Fibroblast of peridontal ligament (primary cell): ENCODE results near the gene HIGD2B.
A peak's percentile ranks its signal among the peaks of the same experiment; 100 is the strongest.
"Not testable (repeated sequence)": the region's sequence is repeated elsewhere in the genome, so short reads cannot be mapped to it uniquely, and the experiment has no call there.

Experiments used
- DNase-seq: peaks from one replicate; pipeline ENCODE4 v3.0.0-alpha.2; 2010; ENCODE audit errors: extremely low read depth

Gene HIGD2B

DNA sequence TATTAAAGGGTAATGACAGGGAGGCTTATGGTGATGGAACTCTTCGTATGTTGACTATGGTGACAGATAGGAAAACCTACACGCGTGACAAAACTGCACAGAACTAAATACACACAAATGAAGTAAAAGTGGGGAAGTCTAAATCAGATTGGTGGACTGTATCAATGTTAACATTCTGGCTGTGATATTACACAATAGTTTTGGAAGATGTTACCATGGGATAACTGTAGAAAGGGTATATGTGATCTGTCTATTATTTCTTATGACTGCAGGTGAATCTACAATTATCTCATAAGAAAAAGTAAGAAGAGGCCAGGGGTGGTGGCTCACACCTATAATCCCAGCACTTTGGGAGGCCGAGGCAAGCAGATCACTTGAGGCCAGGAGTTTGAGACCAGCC, 9.1 kb downstream of the HIGD2B start:
- DNase-seq = no peak

DNA sequence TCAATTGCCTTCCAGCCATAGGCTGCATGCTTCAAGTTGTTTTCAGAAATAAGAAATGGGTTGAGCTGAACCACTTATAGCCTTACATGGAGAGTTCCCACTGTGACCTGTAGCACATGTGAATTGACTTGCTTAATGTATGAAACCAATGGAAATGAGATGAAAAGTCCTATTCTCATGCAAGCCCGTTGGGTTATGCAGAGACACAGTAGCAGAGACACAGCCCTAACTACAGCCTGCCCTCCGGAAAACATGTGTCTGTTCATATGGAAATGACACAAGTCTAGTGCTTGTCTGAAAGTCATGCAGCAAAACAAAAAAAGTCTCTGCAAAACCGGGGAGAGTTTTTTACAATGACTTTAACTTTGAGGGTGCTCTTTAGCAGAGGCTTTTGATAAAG, 14.5 kb downstream of the HIGD2B start:
- no peak for DNase-seq

DNA sequence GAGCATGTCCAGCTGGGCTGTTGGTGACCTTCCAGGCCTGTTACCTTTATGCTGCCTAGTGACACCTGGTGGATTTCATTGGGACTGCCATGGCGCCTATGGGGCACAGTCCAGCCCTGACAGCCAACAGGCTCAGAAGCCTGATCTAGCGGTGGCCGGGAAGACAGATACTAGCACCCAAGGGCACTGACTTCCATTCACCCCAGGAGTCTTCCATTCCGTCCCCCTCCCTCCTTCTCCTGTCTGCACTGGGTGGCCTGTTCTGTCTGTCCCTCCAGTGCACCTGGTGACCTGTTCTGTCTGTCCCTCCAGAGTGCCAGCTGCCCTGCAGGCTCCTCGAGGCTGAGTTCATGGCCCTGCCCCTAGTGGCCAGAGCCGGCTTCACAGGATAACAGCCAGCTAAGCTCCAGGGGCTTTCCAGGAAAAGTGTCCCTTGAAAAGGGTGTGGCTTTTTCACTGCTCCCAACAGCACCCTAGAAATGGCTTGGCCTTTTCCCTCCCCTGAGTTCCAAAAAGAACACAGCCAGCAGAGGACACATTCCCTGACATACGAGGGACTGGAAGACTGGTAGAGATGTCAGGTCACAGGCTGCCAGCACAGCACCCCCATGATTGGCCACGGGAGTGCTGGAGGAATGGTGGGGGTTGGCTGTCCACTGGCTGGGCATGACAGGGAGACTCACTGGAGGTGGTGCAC, 15.2 kb downstream of the HIGD2B start:
- DNase-seq = peak; percentile 32

DNA sequence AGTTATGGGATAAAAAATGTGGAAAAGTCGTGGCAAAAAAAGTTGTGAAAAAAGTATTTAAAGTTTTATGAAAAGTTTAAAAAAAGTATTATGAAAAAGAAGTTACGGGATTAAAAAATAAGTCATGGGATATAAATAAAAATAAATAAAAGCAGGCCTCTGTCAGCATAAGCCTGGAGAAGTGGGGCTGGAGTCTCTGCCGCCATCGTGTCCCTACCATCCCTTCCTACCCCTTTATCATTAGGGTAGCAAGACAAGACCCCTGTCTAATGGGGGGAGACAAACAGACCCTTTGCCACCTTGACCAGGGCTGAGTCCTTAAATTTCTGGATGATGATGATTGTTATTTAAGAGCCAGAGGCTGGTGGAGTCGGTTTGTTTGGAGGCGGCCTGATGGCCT, 16.2 kb downstream of the HIGD2B start:
- not testable (repeated sequence) for DNase-seq

DNA sequence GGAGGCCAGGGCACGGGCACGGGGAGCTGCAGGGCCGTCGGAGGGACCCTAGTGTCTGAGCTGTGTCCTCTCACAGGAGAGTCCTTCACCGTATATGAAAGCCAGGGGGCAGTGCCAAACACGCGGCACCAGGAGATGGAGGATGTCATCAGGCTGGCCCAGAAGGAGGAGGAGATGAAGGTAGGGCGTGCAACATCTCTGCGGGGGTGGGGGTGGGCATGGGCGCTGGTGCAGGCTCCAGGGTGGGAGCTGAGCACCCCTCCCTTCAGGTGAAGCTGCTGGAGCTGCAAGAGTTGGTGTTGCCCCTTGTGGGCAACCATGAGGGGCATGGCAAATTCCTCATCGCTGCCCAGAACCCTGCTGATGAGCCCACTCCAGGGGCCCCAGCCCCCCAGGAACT, 20.3 kb downstream of the HIGD2B start:
- not testable (repeated sequence) for DNase-seq

DNA sequence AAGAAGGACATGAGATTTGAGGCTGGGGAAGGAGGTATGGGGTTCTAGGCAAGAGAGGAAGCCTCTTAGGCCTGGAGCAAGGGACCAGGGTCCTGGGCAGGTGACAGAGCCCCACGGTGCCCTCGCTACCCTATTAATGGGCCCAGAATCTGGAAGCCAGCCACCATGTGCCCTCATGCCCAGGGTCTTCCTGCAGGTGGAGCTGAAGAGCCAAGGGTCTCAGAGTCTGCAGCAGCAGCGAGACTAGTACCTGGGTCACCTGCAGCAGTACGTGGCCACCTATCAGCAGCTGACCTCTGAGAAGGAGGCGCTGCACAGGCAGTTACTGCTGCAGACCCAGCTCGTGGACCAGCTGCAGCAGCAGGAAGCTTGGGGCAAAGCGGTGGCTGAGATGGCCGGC, 22.1 kb downstream of the HIGD2B start:
- DNase-seq = not testable (repeated sequence)

DNA sequence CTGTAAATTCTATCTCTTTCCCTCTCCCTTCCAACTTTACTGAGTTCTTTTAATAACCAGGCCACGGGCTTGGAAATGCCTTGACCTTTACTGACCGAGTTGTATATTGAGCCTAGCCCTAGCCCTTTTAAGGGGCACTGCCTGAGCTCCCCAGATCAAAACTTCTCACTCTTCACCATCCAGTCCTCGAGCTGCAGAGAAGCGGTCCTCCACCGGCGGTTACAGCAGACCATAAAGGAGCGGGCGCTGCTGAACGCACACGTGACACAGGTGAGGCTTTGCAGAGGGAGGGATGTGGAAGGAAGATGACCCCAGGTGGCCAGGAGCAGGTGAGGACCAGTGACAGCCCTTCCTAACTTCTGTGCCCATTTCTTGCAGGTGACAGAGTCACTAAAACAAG, 24.9 kb downstream of the HIGD2B start:
- DNase-seq = not testable (repeated sequence)

DNA sequence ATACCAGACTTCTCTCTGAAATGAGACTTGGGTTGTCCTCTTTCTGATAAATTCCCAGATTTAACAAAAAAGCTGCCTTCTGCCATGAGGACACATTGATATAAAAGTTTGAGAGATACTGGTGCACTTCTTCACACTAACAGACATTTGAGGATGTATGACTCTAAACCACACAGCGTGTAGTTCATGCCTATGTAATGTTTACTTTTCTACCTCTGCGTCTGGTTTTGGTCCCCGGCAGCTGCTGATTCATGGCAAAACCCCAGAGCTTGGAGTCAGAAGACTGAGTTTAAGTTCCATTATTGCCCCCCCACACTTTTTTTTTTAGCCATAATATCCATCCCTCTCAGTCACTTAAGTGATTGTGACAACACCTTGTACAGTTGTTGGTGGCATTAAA, 30.0 kb downstream of the HIGD2B start:
- DNase-seq = not testable (repeated sequence)

DNA sequence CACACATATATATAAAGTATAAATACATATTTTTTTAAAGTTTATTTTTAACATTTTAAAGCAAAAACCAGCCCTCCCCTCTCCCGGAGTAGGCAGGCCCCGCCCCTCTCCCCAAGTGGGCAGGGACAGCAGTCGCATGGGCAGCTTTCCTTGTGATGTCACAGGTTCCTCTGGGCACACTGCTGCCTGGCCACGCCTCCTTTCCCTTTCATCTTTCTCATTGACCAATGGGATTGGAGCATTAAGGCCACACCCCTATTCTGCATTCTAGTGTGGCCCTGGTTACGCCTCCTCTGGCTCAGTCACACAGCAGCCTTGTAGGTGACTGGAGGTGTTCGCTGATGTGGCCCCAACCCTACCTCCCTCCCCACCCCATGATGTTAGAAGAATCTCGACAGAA, 31.6 kb downstream of the HIGD2B start, which contains the start of gene GOLGA6B:
GOLGA6B (plus strand) TSS at position 301 of the 400 bp plus-strand sequence; CDS start at position 342, 41 bp downstream.
- DNase-seq = not testable (repeated sequence)

DNA sequence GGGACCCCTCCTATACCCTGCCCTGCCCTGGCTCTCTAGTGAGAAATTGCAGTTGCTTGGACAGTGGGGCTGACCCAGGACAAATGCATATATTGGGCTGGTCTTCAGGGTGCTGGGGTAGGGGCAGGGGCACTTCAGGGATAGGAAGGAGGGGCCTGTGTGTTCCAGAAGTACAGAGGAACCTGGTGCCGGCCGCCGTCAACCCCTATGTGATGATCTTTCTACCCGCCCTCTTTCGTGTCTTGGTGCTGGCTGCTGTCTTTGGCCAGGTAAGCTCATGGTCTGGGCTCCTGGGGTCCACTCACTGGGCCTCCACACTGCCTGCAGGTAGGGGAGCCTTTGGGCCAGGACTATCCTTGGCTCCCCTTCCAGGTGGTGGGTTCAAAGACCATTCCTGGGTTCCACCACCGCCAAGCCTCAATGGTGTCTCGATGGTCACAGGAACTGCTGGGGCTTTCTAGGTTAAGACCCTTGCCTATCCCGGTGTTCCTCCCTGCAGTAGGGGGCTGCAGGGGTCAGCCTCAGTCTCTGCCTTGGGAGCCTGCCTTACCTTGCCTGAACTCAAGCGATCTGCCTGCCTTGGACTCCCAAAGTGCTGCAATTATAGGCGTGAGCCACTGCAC, 37.2 kb downstream of the HIGD2B start:
- not testable (repeated sequence) for DNase-seq

DNA sequence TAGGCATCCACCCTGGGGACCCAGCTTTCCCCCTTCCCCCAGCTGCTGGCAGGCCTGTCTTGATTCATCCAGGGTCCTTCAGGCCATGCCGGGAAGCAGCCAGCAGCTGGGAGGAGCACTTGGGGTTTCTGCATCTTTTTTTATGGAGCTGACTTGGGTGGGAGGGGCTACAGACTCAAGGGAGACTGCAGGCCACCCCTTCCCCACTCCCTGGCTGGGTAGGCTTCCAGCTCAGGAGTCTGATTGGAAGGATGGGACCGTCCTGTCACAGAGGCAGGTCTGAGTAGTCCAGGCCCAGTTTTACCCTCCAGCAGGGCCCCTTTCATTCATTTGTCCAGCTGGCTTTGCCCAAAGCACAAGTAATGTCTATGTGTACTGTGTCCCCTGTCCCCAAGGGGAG, 43.7 kb downstream of the HIGD2B start:
- not testable (repeated sequence) for DNase-seq

DNA sequence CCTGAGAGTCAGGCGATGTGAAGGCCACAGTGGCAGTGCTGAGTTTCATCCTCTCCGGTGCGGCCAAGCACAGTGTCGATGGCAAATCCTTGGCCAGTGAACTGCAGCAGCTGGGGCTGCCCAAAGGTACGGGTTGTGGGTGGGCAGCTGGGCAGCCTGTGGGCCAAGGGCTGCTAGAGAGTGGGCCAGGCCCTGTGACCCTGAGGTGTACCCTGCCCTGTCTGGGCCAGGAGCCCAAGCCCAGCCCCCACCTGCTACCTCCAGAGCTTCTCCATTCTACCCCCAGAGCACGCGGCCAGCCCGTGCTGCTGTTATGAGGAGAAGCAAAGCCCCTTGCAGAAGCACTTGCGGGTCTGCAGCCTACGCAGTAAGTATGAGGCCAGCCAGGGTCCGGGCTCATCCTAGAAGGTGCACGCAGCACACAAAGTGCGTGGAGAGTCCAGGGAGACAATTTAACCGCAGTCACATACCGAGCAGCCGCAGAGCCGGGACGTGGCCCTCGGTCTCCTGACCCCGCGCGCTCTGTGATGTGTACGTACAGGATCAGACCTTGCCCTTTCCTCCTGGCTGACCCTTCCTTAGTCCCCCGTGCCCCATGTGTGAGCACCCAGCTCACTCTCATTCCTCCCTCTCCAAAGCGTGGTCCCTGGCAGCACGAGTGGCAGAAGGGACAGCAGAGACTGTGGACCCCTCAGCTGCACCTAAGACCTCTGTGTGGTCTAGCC, 46.1 kb downstream of the HIGD2B start:
- not testable (repeated sequence) for DNase-seq

DNA sequence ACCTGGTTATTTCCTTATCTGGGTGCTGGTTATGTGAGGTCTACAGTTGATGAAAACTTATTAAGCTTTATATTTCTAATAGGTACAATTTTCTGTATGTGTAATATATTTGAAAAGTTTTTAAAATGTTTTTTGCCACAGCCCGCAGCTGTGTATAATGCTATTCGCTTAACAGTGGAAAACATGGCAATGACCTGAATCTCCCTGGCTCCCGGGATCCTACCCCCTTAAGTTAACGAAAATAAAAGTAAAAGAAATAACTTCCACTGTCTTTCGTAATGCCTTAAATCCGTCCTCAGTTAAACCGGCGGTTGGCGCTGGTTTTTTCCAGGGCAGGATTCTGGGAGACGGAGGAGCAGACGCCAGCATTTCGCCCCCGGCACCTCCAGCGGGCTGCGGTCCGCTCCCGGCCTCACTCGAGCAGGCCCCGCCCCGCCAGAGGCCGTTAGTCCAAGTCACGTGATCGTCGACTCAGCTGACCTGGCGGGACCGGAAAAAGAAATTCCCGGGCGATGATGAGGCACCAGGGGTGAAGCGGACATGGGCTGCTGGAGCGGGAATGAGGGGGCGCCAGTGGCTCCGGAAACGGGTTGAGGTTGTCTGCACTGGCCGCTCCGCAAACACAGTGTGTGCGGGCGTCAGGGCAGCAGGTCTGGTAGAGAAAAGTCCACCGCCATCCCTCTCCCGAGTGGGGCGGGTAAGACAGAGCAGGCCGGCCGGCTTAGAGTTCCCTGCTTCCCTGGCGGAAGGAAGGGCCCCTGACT, 49.3 kb downstream of the HIGD2B start:
- peak; percentile 60 for DNase-seq

DNA sequence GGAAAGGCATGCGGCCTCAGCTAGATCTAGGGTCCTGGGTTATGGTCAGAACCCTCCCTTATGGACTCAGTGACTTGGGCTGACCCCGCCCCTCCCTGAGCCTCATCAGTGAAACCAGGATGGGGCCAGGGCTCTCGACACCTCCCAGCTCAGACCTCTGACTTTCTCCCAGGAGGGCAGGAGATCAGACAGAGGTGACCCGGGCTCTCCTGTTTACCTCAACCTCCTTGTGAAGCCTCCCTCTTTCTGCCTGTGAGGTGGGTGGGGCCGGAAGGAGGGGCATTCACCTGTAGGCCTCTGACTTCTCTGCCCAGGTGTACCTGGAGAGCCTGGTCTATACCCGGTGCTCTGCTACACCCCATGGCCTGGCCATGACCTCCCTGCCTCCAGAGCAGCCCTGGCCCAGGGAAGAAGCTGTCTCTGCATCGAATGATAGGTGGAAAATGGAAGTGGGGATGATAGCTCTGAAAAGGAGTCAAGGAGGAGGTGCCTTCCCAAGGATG, 56.9 kb downstream of the HIGD2B start:
- DNase-seq = not testable (repeated sequence)

DNA sequence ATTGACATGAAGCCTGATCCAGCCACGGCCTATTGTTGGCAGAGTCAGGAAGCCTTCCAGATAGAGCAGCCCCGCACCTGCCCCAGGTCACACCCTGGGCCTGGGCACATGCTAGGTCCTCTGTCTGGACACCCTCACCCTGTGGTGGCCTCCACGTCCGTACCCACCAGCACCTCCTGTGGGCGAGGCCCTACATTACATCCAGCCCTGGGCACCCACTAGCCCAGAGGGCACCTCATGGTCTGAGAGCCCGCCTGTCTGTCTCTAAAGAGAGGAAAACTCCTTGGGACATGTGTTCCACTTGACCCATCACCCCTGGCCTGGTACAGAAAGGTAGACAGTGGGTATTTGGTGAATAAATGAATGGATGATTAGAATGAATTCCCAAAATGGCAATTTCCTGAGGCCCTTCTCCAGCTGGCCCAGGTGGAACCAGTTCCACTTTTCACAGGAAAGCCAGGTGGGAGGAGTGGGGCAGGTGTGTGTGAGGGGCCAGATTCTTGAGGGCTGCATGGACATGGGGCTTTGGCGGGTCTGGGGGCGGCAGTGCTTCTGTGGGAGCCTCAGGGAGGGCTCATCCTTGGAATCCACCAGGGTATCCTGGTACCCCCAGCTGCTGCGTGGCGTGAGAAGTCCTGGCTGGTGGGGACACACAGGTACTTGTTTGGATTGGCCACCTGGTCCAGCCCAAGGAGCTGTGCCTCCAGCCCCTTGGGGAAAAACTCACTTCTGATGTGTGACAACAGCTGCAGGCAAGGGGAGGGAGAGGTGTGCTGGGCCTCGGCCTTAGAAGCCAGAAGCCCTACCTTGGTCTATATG, 57.5 kb downstream of the HIGD2B start:
- DNase-seq = not testable (repeated sequence)

DNA sequence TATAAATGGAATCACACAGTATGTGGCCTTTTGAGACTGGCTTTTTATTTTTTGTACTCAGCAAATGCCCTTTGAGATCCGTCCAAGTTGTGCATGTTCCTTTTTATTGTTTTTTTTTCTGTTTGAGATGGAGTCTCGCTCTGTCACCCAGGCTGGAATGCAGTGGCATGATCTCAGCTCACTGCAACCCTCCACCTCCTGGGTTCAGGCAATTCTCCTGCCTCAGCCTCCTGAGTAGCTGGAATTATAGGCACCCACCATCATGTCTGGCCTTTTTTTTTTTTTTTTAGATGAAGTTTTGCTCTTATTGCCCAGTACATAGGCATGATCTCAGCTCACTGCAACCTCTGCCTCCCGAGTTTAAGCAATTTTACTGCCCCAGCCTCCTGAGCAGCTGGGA, 59.8 kb downstream of the HIGD2B start:
- not testable (repeated sequence) for DNase-seq
